Ascending aorta (tissue), 2 donors: ENCODE data around the gene SAMSN1. TPM values are rescaled to one million over a fixed set of nuclear protein-coding genes. Genes with fewer than 3 reads are reported as not detected.

Experiments
- DNase-seq, 2 donors: peaks; one replicate each; pipeline ENCODE4 v3.0.0-alpha.2; 2019; ENCODE audit warnings: low spot score in 2 of 2
- H3K27ac ChIP-seq, 2 donors: fragments of 200-600 bp; sonication (generic); one replicate each; pipeline ENCODE4 v1.5.1; 2016 to 2017; ENCODE audit warnings: mild to moderate bottlenecking in 1 of 2
- H3K27me3 ChIP-seq: fragments of 200-600 bp; sonication (generic); one replicate; pipeline ENCODE4 v1.5.1; 2017
- H3K36me3 ChIP-seq, 2 donors: fragments of 200-600 bp; sonication (generic); one replicate each; pipeline ENCODE4 v1.5.1; 2016
- H3K4me1 ChIP-seq, 2 donors: fragments of 200-600 bp; sonication (generic); one replicate each; pipeline ENCODE4 v1.5.1; 2016 to 2017; ENCODE audit warnings: mild to moderate bottlenecking in 1 of 2
- H3K4me3 ChIP-seq, 2 donors: fragments of 200-600 bp; sonication (generic); one replicate each; pipeline ENCODE4 v1.5.1; 2016 to 2017; ENCODE audit warnings: mild to moderate bottlenecking in 1 of 2
- H3K9me3 ChIP-seq, 2 donors: fragments of 200-600 bp; sonication (generic); one replicate each; pipeline ENCODE4 v1.5.1; 2016
- CTCF ChIP-seq, 3 experiments: fragments of 200-600 bp in 2 of 3; fragments of 450-650 bp in 1 of 3; sonication (generic) in 2 of 3; IDR thresholded peaks; one replicate each; pipeline ENCODE4 v1.5.1; 2016 to 2019; ENCODE audit warnings: antibody characterized with exemption in 3 of 3, mild to moderate bottlenecking in 1 of 3, moderate library complexity in 1 of 3
- intact Hi-C: fragments of 100-400 bp; cut with DNase I; formaldehyde crosslinking; loops from one replicate; pipeline ENCODE4 v1.15.1; 2023
- total RNA-seq: library from RNA; depleted of rRNA; stranded (reverse); fragments of >200 nt; gene quantifications from one replicate; pipeline ENCODE4 v1.1.0, GENCODE V29; 2016

The SAMSN1 gene
- total RNA-seq, 1 donor from 2014 or later = 6.1 TPM

DNA sequence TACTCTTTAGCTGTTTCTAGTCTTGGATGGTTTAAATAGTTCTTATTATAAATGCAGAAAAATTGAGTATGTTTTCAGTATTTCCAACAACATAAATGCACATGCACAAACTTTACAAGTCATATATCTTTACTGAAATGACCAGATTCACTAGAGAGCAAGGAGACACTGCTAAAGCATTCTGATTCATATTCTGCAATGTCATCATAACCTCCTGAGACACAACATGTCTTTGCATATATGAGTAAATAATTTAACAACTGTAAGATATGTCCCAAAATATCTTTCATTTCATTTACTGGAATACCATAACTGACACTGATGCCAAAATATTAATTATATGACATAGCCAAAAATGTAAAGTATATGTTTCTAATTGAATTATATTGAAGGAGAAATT, 16.8 kb upstream of the SAMSN1 start:
- intact Hi-C loops = no loop called here
- DNase-seq = no peak
- Histone ChIP-seq H3K4me1 (no peaks in the 10 kb centered on the region), H3K9me3 (no peaks in the 10 kb centered on the region), H3K4me3 (no peak overlapping the region), H3K27ac (no peak overlapping the region), H3K27me3 (no peaks in the 10 kb centered on the region), H3K36me3 (no peaks in the 10 kb centered on the region)
- TF ChIP-seq CTCF (IDR thresholded peaks at IDR 0.05) = no peak

DNA sequence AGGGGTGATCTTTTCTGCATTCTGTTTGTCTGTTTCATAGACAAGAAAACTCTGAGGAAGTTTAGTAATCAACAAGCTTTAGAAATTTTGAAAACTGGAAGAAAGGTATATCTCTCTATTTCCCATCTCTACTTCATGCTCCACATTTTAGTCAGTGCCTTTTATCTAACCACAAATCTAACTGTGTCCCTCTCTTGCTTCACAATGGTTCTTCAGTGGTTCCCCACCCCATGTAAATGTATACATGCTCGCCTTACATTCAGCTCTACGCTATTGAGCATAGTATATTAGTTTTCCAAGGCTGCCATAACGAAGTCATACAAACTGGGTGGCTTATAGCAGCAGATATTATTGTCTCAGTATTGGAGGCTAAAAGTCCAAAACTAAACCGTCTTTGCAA, 14.4 kb upstream of the SAMSN1 start:
- Histone ChIP-seq H3K27me3 (no peaks in the 10 kb centered on the region), H3K36me3 (no peaks in the 10 kb centered on the region), H3K27ac (no peak overlapping the region), H3K4me1 (no peaks in the 10 kb centered on the region), H3K4me3 (no peak overlapping the region), H3K9me3 (no peaks in the 10 kb centered on the region)
- DNase-seq = no peak
- no peak for TF ChIP-seq CTCF (IDR thresholded peaks at IDR 0.05)
- intact Hi-C loops = no loop called here

- DNase-seq = no peak
- no peaks in the 10 kb centered on the region for H3K4me1 ChIP-seq
- no peak for TF ChIP-seq CTCF (IDR thresholded peaks at IDR 0.05)
- no peaks in the 10 kb centered on the region for H3K27me3 ChIP-seq
- H3K27ac ChIP-seq = no peak overlapping the region
- intact Hi-C loops = no loop called here
- H3K9me3 ChIP-seq = no peaks in the 10 kb centered on the region
- H3K4me3 ChIP-seq = no peak overlapping the region
- H3K36me3 ChIP-seq = no peaks in the 10 kb centered on the region
These were observed 14.0 kb upstream of the SAMSN1 start for GRCh38 chr21:14560139-14560538.

DNA sequence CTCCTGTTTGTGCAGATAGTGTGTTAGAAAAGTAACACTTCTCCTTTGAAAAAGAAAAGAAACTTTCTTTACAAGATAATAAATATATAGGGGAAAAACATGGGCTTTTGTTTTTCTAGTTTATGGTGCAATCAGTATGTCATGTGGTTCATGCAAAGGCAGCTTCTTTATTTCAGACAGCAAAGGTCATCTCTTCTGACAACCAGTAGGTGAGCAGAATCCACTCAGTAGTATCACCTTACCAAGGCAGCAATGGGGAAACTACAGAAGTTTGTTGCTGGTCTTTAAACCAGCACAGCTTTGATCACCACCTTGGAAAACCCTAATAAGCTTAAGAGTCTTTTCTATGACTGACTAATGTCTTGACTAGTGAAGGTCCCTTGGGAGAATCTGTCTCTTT, 13.0 kb upstream of the SAMSN1 start:
- Histone ChIP-seq H3K27ac (no peak overlapping the region), H3K4me1 (no peaks in the 10 kb centered on the region), H3K9me3 (no peaks in the 10 kb centered on the region), H3K36me3 (no peaks in the 10 kb centered on the region), H3K4me3 (no peak overlapping the region), H3K27me3 (no peaks in the 10 kb centered on the region)
- no peak for DNase-seq
- TF ChIP-seq CTCF (IDR thresholded peaks at IDR 0.05) = no peak
- intact Hi-C loops = no loop called here

GRCh38 chr21:14557413-14557812, 11.3 kb upstream of the SAMSN1 start:
- Histone ChIP-seq H3K27ac (no peak overlapping the region), H3K27me3 (no peaks in the 10 kb centered on the region), H3K9me3 (no peaks in the 10 kb centered on the region), H3K36me3 (no peaks in the 10 kb centered on the region), H3K4me3 (no peak overlapping the region), H3K4me1 (no peaks in the 10 kb centered on the region)
- intact Hi-C loops = no loop called here
- no peak for DNase-seq
- TF ChIP-seq CTCF (IDR thresholded peaks at IDR 0.05) = no peak

- no peak for TF ChIP-seq CTCF (IDR thresholded peaks at IDR 0.05)
- Histone ChIP-seq H3K36me3 (no peaks in the 10 kb centered on the region), H3K4me3 (no peak overlapping the region), H3K27ac (no peak overlapping the region), H3K4me1 (no peaks in the 10 kb centered on the region), H3K9me3 (no peaks in the 10 kb centered on the region), H3K27me3 (no peaks in the 10 kb centered on the region)
- intact Hi-C loops = no loop called here
- DNase-seq = no peak
These were observed 8.8 kb upstream of the SAMSN1 start for GRCh38 chr21:14554948-14555347.
